SU-DHL-6 (cell line): ENCODE measurements around the gene SRBD1.

Experiments
- EZH2phosphoT487 ChIP-seq: fragments of 200-600 bp; sonication (generic), shearing (Covaris generic); conservative IDR thresholded peaks from 2 replicates; pipeline ENCODE4 v1.6.1; 2018; ENCODE audit warnings: mild to moderate bottlenecking, antibody characterized with exemption, low read length, moderate library complexity, mixed read lengths
- TF ChIP-seq, protein P1 (sequence below): fragments of 200-600 bp; sonication (generic); IDR thresholded peaks from one replicate; pipeline ENCODE4 v1.5.1; 2017; ENCODE audit warnings: antibody characterized with exemption, mild to moderate bottlenecking, low read length, moderate library complexity; ENCODE audit not compliant: insufficient read depth, poor library complexity, severe bottlenecking

DNA sequence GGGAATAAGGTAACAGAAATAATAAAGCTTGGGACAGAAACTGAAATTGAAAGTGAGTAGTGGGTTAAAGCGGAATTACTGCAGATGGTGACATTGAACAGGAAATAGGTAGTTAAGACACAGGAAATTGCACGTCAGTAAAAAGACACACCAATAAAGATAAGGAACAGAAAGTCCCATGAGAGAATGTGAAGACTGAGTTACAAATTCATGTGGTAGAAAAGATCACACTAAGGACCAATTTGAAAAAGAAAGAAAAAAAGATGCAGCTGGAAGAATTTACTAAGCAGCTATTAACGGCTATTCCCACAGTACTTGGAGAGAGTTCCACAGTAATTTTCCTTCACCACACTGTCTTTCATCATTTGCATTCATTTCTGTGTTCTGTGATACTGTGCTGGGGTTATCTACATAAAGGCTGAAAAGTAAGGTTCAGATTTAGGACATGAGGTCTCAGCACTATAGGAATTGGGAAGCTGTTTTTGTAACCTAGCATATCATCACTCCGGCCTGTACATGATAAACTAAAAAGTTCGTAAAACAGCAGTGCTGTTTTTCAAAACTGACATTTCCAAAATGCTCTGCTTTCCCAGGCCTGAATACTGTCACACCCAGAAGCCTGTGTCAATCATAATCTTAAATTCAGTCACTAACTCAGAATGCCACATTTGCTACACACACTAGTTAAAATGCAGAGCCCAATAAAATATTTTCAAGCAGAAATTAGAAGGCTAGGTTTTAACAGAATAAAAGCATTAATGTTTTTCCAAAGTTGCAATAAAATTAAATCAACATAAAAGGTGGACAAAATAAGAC, 42.9 kb downstream of the SRBD1 start:
- TF ChIP-seq, protein P1, sequence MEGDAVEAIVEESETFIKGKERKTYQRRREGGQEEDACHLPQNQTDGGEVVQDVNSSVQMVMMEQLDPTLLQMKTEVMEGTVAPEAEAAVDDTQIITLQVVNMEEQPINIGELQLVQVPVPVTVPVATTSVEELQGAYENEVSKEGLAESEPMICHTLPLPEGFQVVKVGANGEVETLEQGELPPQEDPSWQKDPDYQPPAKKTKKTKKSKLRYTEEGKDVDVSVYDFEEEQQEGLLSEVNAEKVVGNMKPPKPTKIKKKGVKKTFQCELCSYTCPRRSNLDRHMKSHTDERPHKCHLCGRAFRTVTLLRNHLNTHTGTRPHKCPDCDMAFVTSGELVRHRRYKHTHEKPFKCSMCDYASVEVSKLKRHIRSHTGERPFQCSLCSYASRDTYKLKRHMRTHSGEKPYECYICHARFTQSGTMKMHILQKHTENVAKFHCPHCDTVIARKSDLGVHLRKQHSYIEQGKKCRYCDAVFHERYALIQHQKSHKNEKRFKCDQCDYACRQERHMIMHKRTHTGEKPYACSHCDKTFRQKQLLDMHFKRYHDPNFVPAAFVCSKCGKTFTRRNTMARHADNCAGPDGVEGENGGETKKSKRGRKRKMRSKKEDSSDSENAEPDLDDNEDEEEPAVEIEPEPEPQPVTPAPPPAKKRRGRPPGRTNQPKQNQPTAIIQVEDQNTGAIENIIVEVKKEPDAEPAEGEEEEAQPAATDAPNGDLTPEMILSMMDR: no peak
- TF ChIP-seq EZH2phosphoT487: no peak
